ENCODE data around the gene SNX21. TPM values are rescaled to one million over a fixed set of nuclear protein-coding genes. Genes with fewer than 3 reads are reported as not detected.
A peak's percentile ranks its signal among the peaks of the same experiment; 100 is the strongest.

SNX21 gene
- total RNA-seq, 1 donor from 2014 or later: 11.9 TPM

- no peak overlapping the region for H3K27ac Mint-ChIP-seq (ENCODE audit: unreplicated experiment)
- peaks cover 3% of the 10 kb centered on the region for H3K27me3 Mint-ChIP-seq (ENCODE audit: unreplicated experiment)
- H3K4me1 Mint-ChIP-seq (ENCODE audit: unreplicated experiment): peaks cover 4% of the 10 kb centered on the region
- no peaks in the 10 kb centered on the region for H3K36me3 Mint-ChIP-seq (ENCODE audit: low read depth, unreplicated experiment)
- no peak for TF ChIP-seq CTCF (IDR thresholded peaks at IDR 0.05; ENCODE audit: unreplicated experiment)
- no peak for DNase-seq (ENCODE audit: low spot score)
- peak overlapping the region; percentile 34 for H3K4me3 Mint-ChIP-seq (ENCODE audit: unreplicated experiment)
- H3K9me3 Mint-ChIP-seq (ENCODE audit: unreplicated experiment): no peaks in the 10 kb centered on the region
Measured at GRCh38 chr20:45818239-45818638, 15.4 kb upstream of the SNX21 start.

GRCh38 chr20:45819466-45819865 lies 14.1 kb upstream of the SNX21 start:
- H3K27me3 Mint-ChIP-seq (ENCODE audit: unreplicated experiment): peaks cover 4% of the 10 kb centered on the region
- H3K4me1 Mint-ChIP-seq (ENCODE audit: unreplicated experiment): no peaks in the 10 kb centered on the region
- H3K4me3 Mint-ChIP-seq (ENCODE audit: unreplicated experiment): no peak overlapping the region
- H3K9me3 Mint-ChIP-seq (ENCODE audit: unreplicated experiment): no peaks in the 10 kb centered on the region
- no peaks in the 10 kb centered on the region for H3K36me3 Mint-ChIP-seq (ENCODE audit: low read depth, unreplicated experiment)
- no peak overlapping the region for H3K27ac Mint-ChIP-seq (ENCODE audit: unreplicated experiment)
- no peak for DNase-seq (ENCODE audit: low spot score)
- no peak for TF ChIP-seq CTCF (IDR thresholded peaks at IDR 0.05; ENCODE audit: unreplicated experiment)

- Mint-ChIP-seq H3K9me3 (ENCODE audit: unreplicated experiment) (no peaks in the 10 kb centered on the region), H3K27me3 (ENCODE audit: unreplicated experiment) (peaks cover 4% of the 10 kb centered on the region), H3K36me3 (ENCODE audit: low read depth, unreplicated experiment) (no peaks in the 10 kb centered on the region), H3K27ac (ENCODE audit: unreplicated experiment) (no peak overlapping the region), H3K4me3 (ENCODE audit: unreplicated experiment) (no peak overlapping the region), H3K4me1 (ENCODE audit: unreplicated experiment) (no peaks in the 10 kb centered on the region)
- DNase-seq (ENCODE audit: low spot score): no peak
- no peak for TF ChIP-seq CTCF (IDR thresholded peaks at IDR 0.05; ENCODE audit: unreplicated experiment)
Measured at GRCh38 chr20:45821947-45822346, 11.7 kb upstream of the SNX21 start.

- Mint-ChIP-seq H3K36me3 (ENCODE audit: low read depth, unreplicated experiment) (no peaks in the 10 kb centered on the region), H3K27ac (ENCODE audit: unreplicated experiment) (no peak overlapping the region), H3K4me3 (ENCODE audit: unreplicated experiment) (no peak overlapping the region), H3K27me3 (ENCODE audit: unreplicated experiment) (peaks cover 5% of the 10 kb centered on the region), H3K4me1 (ENCODE audit: unreplicated experiment) (no peaks in the 10 kb centered on the region), H3K9me3 (ENCODE audit: unreplicated experiment) (no peaks in the 10 kb centered on the region)
- TF ChIP-seq CTCF (IDR thresholded peaks at IDR 0.05; ENCODE audit: unreplicated experiment): no peak
- DNase-seq (ENCODE audit: low spot score): no peak
Measured at GRCh38 chr20:45822857-45823256, 10.7 kb upstream of the SNX21 start.

GRCh38 chr20:45823949-45824835 lies 9.4 kb upstream of the SNX21 start:
- H3K4me3 Mint-ChIP-seq (ENCODE audit: unreplicated experiment): no peak overlapping the region
- no peaks in the 10 kb centered on the region for H3K9me3 Mint-ChIP-seq (ENCODE audit: unreplicated experiment)
- TF ChIP-seq CTCF (IDR thresholded peaks at IDR 0.05; ENCODE audit: unreplicated experiment): no peak
- H3K27me3 Mint-ChIP-seq (ENCODE audit: unreplicated experiment): peaks cover 5% of the 10 kb centered on the region
- peak; percentile 37 for DNase-seq (ENCODE audit: low spot score)
- H3K27ac Mint-ChIP-seq (ENCODE audit: unreplicated experiment): no peak overlapping the region
- H3K4me1 Mint-ChIP-seq (ENCODE audit: unreplicated experiment): no peaks in the 10 kb centered on the region
- H3K36me3 Mint-ChIP-seq (ENCODE audit: low read depth, unreplicated experiment): no peaks in the 10 kb centered on the region

Data from endothelial cell (in vitro differentiated cells).